NOMO-1 treated with DMSO at 0.1 percent for 48 hours (cell line): ENCODE results near the gene AKR1C4.

Source experiments
- DNase-seq: peaks from one replicate; lab custom pipeline; 2025; ENCODE audit not compliant: unreplicated experiment; lab: John Stamatoyannopoulos, UW

AKR1C4 gene

GRCh38 chr10:5265139-5265538 is 68.5 kb downstream of the AKR1C4 start:
- DNase-seq: no peak

GRCh38 chr10:5266351-5266750 is 69.7 kb downstream of the AKR1C4 start:
- no peak for DNase-seq

GRCh38 chr10:5266804-5267203 is 70.2 kb downstream of the AKR1C4 start:
- DNase-seq: no peak

GRCh38 chr10:5268234-5268633 is 71.6 kb downstream of the AKR1C4 start:
- no peak for DNase-seq
